NT2/D1 (cell line): ENCODE results near the gene ATP13A2.

Experiments
- SUZ12 ChIP-seq: IDR thresholded peaks from 2 replicates; pipeline ENCODE4 v1.6.1; 2011; ENCODE audit not compliant: insufficient read length, insufficient read depth; ENCODE audit errors: extremely low read depth
- YY1 ChIP-seq: IDR thresholded peaks from 2 replicates; pipeline ENCODE4 v1.6.1; 2011; ENCODE audit not compliant: insufficient read length, insufficient read depth
- ZNF274 ChIP-seq: IDR thresholded peaks from 2 replicates; pipeline ENCODE4 v1.6.1; 2011; ENCODE audit warnings: mild to moderate bottlenecking, low read depth, low read length

- TF ChIP-seq ZNF274 (no peak), YY1 (no peak), SUZ12 (no peak)
Measured at GRCh38 chr1:16967962-16968361, 43.8 kb downstream of the ATP13A2 start.
